DMS114 treated with DMSO at 0.1 percent for 48 hours (cell line): ENCODE results near the gene SUGCT.
"Not testable (repeated sequence)": the region's sequence is repeated elsewhere in the genome, so short reads cannot be mapped to it uniquely, and the experiment has no call there.

Experiments
- DNase-seq: peaks from one replicate; lab custom pipeline; 2025; ENCODE audit not compliant: unreplicated experiment; lab: John Stamatoyannopoulos, UW

The SUGCT gene

DNA sequence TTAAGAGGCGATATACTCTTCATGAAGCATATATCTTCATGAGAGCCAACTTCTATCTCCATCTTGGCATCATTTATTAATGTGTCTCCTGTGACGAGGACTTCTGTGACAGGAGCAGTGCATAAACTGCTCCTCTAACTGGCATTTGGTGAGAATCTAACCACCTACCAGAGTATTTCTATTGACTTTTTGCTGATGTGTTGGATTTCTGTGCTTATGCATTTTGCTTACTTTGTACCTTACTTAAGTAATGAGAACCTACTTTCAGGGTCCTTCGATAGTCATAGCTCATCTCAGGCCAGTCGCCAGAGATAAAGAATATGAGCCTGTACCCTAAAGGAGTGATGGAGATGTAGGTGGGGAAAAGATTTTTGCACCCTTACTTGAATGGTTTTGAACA, 265.7 kb downstream of the SUGCT start:
- no peak for DNase-seq

DNA sequence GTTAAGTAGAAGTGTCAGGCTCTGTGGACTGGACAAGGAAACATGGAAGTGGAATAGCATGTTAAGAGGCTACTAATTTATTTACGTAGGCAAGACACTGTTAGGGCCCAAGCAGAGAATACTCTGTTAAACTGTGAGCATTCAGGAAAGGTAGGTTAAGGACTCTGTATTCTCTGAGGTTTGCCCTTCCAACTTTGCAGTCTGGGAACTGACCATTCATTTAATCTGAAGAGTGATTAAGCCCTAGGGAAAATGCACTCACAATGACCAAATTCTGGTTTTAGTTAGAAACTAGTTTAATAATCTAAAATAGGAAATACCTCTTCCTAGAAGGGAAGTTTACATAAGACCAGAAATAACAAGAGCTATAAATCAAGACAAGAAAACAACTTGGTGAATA, 266.6 kb downstream of the SUGCT start:
- no peak for DNase-seq

GRCh38 chr7:40402661-40403060, 267.9 kb downstream of the SUGCT start:
- DNase-seq = no peak

DNA sequence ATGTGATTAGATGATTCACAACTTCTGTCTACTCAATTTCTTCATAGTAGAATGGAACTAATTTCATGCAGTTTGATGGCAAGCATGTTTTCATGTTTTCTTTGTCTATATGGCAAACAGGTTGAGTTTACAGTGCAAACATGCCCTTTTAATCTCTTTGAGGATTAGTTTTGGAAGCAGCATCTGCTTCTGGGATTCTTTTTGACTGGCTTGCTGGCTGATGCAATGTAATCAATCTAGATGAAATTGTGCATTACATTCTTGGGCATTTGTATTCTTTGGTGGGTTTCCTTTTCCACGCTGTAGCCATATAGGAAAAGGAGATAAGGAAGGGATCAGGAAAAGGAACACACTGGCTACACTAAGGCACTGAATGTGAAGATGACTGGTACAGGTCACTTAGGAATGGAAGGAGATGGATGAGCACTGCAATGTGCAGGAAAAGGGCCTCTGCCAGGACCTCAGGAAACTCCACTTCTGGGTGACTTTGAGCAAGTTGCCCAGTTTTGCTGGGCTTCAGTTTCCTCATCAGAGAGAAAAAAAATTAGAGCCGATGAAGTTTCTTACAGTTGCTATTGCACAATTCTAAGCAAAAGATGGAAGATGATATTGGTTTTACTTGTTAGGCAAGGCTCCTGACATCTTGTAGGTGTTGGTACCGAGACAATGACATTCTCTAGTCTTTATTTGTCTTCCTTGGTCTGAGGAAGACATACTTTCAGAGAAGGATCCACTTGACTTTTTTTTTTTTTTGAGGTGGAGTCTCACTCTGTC, 269.1 kb downstream of the SUGCT start:
- no peak for DNase-seq

GRCh38 chr7:40405991-40406390, 271.2 kb downstream of the SUGCT start:
- DNase-seq = no peak

- no peak for DNase-seq
Measured at GRCh38 chr7:40412323-40412722, 277.5 kb downstream of the SUGCT start.

DNA sequence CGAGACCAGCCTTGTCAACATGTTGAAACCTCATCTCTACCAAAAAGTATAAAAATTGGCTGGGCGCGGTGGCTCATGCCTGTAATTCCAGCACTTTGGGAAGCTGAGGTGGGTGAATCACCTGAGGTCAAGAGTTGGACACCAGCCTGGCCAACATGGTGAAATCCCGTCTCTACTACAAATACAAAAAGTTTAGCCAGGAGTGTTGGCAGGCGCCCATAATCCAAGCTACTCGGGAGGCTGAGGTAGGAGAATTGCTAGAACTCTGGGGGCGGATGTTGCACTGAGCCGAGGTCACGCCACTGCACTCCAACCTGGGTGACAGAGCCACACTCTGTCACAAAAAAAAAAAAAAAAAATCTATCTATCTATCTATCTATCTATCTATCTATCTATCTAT, 279.9 kb downstream of the SUGCT start:
- DNase-seq = not testable (repeated sequence)

DNA sequence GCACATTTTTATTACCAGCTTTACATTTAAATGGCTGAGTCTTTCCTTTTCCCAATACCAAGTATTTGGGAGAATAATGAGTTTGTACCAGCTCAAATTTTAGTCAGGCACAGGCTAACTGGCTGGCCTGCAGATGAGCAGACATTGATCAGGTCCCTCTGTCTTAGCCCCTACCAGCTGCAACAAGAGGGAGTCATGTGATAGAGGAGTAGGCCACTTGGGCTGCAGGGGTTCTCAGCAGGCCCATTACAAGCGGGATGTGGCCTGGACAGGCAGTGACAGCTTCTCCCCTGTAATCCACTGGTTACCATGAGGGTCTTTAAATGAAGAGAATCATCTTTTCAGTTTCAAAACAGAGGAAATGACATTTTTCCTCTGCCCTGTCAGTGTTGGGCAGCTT, 283.6 kb downstream of the SUGCT start:
- DNase-seq = no peak

- DNase-seq = no peak
Measured at GRCh38 chr7:40418983-40419382, 284.2 kb downstream of the SUGCT start.

- DNase-seq = no peak
Measured at GRCh38 chr7:40419806-40420205, 285.0 kb downstream of the SUGCT start.

- no peak for DNase-seq
Measured at GRCh38 chr7:40421433-40421832, 286.6 kb downstream of the SUGCT start.

DNA sequence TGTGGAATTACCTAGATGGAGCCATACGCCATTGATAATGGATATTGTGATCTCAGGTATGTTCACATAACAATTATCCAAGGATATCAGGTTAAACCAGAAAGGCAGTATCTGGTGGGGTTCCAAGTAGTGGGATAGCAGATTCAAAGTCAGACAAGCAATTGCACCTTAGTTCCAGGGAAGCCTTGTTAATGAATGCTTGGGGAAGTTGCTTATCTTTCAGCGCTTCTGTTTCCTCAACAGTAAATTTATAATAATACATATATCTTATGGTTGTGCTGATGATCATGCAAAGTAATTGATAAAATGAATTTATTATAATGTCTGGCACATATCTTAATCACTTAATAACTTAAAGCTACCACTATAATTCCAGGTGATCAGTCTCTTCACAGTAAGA, 290.9 kb downstream of the SUGCT start:
- DNase-seq = no peak

- DNase-seq = no peak
Measured at GRCh38 chr7:40428421-40428820, 293.6 kb downstream of the SUGCT start.

GRCh38 chr7:40429826-40430225, 295.0 kb downstream of the SUGCT start:
- DNase-seq = no peak

- no peak for DNase-seq
Measured at GRCh38 chr7:40432046-40432445, 297.2 kb downstream of the SUGCT start.

DNA sequence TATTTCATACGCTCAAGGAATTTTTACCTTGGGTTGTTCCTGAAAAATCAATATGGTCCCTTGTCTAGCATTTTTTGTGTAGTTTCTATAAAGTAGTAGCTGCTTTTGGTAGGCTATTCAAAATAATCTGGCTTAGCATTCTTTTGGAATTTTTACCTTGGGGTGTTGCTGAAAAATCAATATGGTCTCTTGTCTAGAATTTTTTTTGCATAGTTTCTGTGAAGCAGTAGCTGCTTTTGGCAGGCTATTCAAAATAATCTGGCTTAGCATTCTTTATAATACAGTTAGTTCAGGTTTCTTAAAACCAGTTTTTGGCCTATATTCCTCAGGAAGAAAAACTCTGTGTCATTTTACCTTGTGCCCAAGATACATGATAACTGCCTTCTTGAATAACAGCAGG, 301.9 kb downstream of the SUGCT start:
- no peak for DNase-seq

DNA sequence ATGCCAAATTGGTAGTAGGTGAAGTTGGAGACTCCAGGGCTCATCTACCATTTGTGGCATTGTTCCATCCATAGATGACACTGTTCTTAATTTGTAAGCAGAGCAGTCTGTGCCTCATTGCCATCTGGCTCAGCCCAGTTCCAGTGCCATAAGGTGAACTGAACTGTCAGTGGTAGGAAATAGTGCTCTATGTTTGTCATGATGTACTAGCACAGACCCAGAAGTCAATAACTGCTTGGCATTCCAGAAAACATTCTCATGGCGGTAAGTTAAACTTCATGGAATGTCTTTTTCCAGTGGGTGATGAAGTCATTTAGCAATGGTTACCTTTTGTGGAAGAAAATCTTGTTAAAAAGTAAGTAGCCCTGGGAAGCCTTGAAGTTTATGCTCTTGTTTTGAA, 302.7 kb downstream of the SUGCT start:
- no peak for DNase-seq

DNA sequence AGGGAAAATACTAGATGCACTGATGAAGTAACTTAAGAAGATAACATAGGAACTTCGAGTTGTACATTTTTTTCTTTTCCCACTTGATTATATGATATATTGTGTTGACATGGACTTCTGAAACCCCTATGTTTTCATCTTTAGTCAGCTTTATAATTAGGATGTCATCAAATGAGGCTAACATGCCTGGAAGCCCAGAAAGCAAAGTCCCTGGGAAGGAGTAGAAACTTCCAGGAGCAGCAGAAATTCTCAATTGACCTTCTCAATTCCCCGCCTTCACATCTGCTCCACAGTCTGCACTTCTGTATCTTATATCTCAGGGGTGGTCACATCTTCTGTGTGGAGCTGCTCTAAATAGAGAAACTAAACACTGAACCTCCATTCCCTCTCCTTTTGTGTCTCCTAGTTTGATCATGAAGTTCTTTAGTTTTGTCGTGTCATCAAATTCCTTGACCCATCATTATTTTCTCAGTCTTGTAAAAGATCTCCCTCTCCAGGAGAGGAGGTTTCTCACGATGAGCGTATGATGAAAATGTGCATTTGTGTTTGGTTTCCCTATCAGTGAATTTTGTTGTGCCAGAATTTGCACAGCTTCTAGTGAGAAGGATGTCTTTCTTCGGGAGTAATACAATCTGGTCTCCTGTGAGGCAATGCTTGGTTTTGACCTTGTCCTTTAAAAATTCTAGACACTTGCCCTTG, 303.3 kb downstream of the SUGCT start:
- DNase-seq = no peak

DNA sequence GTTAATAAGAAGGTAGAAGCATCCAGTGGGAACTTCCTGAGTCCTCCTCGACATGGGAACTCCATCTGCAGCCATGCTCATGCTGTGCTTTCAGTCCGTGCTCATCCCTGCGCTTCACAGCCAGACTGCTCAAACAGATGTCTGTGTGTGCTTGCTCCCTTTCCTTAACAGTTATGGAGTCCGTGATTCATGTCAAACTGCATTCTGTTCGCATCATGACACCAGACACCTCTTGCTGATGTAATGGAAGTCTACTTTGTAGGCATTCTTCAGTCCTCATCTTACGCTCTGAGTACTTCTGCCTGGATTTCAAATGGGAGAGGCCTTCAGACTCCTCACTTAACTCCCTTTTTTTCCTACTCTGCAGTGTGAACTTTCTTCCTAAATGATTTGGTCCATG, 304.9 kb downstream of the SUGCT start:
- DNase-seq = no peak

GRCh38 chr7:40447345-40447744, 312.5 kb downstream of the SUGCT start:
- DNase-seq = no peak

DNA sequence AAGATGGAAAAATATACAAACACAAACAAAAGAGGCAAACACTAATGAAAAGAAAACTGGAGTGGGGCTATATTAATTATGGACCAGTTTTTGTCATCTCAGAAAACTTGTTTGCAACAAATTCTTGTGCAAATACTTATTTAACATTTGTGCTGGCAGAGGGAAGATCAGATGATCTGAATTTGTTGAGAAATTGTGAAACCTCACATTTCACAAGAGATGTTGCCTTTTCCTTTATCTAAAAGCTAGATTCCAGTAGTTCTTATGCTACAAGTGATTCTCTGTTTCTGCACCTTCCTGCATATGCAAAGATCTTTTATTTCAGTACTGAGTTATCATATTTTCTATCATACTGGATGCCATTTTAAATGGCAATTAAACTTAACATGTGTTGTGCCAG, 320.7 kb downstream of the SUGCT start:
- no peak for DNase-seq

GRCh38 chr7:40457776-40458480, 323.1 kb downstream of the SUGCT start:
- no peak for DNase-seq
